ENCODE measurements around the gene EAF1.

Gene EAF1

GRCh38 chr3:15488002-15488401, 60.6 kb downstream of the EAF1 start:
- DNase-seq = no peak

- DNase-seq = no peak
These were observed 62.8 kb downstream of the EAF1 start for GRCh38 chr3:15490158-15490557.

GRCh38 chr3:15491143-15491542, 63.7 kb downstream of the EAF1 start:
- DNase-seq = no peak
